T-helper 1 cell (primary cell): Measurements from ENCODE around the gene DUSP19.

ENCODE experiments used
- DNase-seq, 5 donors: peaks; one replicate each; pipeline ENCODE4 v3.0.0-alpha.2; 2012 to 2020

DUSP19 gene

GRCh38 chr2:183125659-183126341, 47.3 kb downstream of the DUSP19 start:
- no peak for DNase-seq

GRCh38 chr2:183126635-183127034, 48.1 kb downstream of the DUSP19 start:
- no peak for DNase-seq

- DNase-seq = no peak
Measured at GRCh38 chr2:183134016-183134415, 55.5 kb downstream of the DUSP19 start.

DNA sequence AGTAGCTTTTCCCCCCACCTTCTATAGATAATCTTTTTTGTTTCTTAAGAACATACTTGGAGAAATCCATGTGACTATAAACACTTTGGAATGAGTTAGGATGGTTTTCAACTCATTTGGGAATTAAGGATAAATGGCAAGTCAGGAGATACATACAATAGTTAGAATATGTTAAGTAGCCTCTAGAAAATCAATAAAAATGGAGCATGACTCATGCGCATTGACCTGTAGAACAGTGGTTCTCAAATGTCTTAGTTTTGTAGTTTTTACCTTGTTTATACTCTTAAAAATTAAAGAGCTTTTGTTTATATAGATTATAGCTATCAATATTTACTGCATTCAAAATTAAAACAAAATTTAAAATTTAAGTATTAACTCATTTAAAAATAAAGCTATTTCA, 70.4 kb downstream of the DUSP19 start:
- no peak for DNase-seq

GRCh38 chr2:183149489-183149888, 70.9 kb downstream of the DUSP19 start:
- DNase-seq = no peak
